GM12878 (cell line): Measurements from ENCODE around the gene TPGS1. TPM values are rescaled to one million over a fixed set of nuclear protein-coding genes. Genes with fewer than 3 reads are reported as not detected.

Experiments used
- ATAC-seq: fragments of 200-7000 bp; cut with Tn5 transposase; 3 replicates; pipeline ENCODE4 v1.9.1; 2020; ENCODE audit warnings: mild to moderate bottlenecking, moderate library complexity
- BruUV-seq: library from RNA; stranded (reverse); fragments of 400-500 nt; replicated peaks from 2 replicates; lab custom pipeline; 2021; lab: Mats Ljungman, UMichigan
- CTCF ChIA-PET: fragments of 300-600 bp; sonication (Branson Sonifier 250); formaldehyde crosslinking; extraction: SDS; loops from one replicate; lab custom pipeline; 2021; ENCODE audit warnings: inconsistent platforms; lab: Yijun Ruan, JAX
- POLR2A ChIA-PET: fragments of 350-600 bp; formaldehyde crosslinking; extraction: SDS; loops from one replicate; lab custom pipeline; 2021; ENCODE audit warnings: inconsistent platforms; lab: Charles Lee
- RAD21 ChIA-PET: fragments of 300-600 bp; sonication (Branson Sonifier 250); formaldehyde crosslinking; loops from one replicate; lab custom pipeline; 2023; ENCODE audit warnings: antibody characterized with exemption; ENCODE audit not compliant: unreplicated experiment; lab: Charles Lee
- SMC1A ChIA-PET: fragments of 300-600 bp; sonication (Branson Sonifier 250); formaldehyde crosslinking; loops from one replicate; lab custom pipeline; 2023; ENCODE audit not compliant: unreplicated experiment, uncharacterized antibody; lab: Charles Lee
- DNase-seq: peaks from one replicate; pipeline ENCODE4 v3.0.0-alpha.2; 2011; ENCODE audit warnings: low read depth, low spot score
- FAIRE-seq: peaks from 3 replicates; lab custom pipeline; 2011; peaks lifted over from hg19 to GRCh38; lab: Jason Lieb, UNC
- H2AFZ ChIP-seq: 2 replicates; pipeline ENCODE4 v1.6.0; 2011; ENCODE audit warnings: low read depth, low read length, control low read depth; ENCODE audit not compliant: control insufficient read depth
- H3K27ac ChIP-seq: 2 replicates; pipeline ENCODE4 v1.5.1; 2011; ENCODE audit warnings: control low read depth; ENCODE audit not compliant: control insufficient read depth, insufficient read depth
- H3K27me3 ChIP-seq, 2 experiments: replicated peaks in 1 of 2; 2 replicates each; pipeline versions ENCODE4 v1.6.0 to v1.6.1; 2011; ENCODE audit warnings: low read length in 1 of 2; ENCODE audit not compliant: control insufficient read depth in 2 of 2, insufficient read depth in 2 of 2
- H3K36me3 ChIP-seq, 2 experiments: 2 replicates each; pipeline ENCODE4 v1.5.1; 2011; ENCODE audit warnings: low read length in 1 of 2; ENCODE audit not compliant: control insufficient read depth in 2 of 2, insufficient read depth in 2 of 2
- H3K4me1 ChIP-seq: 2 replicates; pipeline ENCODE4 v1.6.1; 2011; ENCODE audit warnings: mild to moderate bottlenecking, low read length, moderate library complexity, mixed read lengths; ENCODE audit not compliant: control insufficient read depth, insufficient read depth
- H3K4me2 ChIP-seq: 2 replicates; pipeline ENCODE4 v1.6.0; 2011; ENCODE audit warnings: control low read depth; ENCODE audit not compliant: control insufficient read depth, insufficient read depth
- H3K4me3 ChIP-seq: fragments of 200-600 bp; sonication (generic); 2 replicates; pipeline ENCODE4 v1.5.1; 2016
- H3K79me2 ChIP-seq: 2 replicates; pipeline ENCODE4 v1.6.0; 2011; ENCODE audit warnings: low read length; ENCODE audit not compliant: control insufficient read depth, insufficient read depth
- H3K9ac ChIP-seq: 2 replicates; pipeline ENCODE4 v1.8.0; 2011; ENCODE audit warnings: low read length, control low read depth, mixed read lengths; ENCODE audit not compliant: control insufficient read depth, insufficient read depth
- H3K9me3 ChIP-seq: replicated peaks from 3 replicates; pipeline ENCODE4 v1.5.1; 2011; ENCODE audit warnings: mild to moderate bottlenecking, low read length; ENCODE audit not compliant: control insufficient read depth, insufficient read depth
- H4K20me1 ChIP-seq: 2 replicates; pipeline ENCODE4 v1.6.0; 2011; ENCODE audit not compliant: control insufficient read depth, insufficient read depth
- ATF7 ChIP-seq: fragments of 450-650 bp; IDR thresholded peaks from 2 replicates; pipeline ENCODE4 v1.6.1; 2016; ENCODE audit warnings: low read depth, mild to moderate bottlenecking
- BHLHE40 ChIP-seq, 2 experiments: fragments of 450-650 bp in 1 of 2; IDR thresholded peaks; 2 replicates each; pipeline ENCODE4 v1.6.1; 2011 to 2017; ENCODE audit warnings: low read depth in 2 of 2, borderline replicate concordance in 1 of 2, improper control_type of control experiment in 1 of 2, low read length in 1 of 2, mild to moderate bottlenecking in 1 of 2
- CHD4 ChIP-seq: fragments of 200-600 bp; sonication (generic); IDR thresholded peaks from 2 replicates; pipeline ENCODE4 v1.6.1; 2016; ENCODE audit warnings: mild to moderate bottlenecking
- CREM ChIP-seq: IDR thresholded peaks from 2 replicates; pipeline ENCODE4 v1.6.1; 2014; ENCODE audit warnings: antibody characterized with exemption, low read depth
- CTCF ChIP-seq, 3 experiments: IDR thresholded peaks in 2 of 3; conservative IDR thresholded peaks in 1 of 3; 2 replicates each; pipeline ENCODE4 v1.5.1; 2011; ENCODE audit warnings: low read depth in 3 of 3, low read length in 3 of 3, mild to moderate bottlenecking in 3 of 3, control low read depth in 2 of 3, moderate library complexity in 2 of 3, inconsistent platforms in 1 of 3, mixed read lengths in 1 of 3; ENCODE audit not compliant: control insufficient read depth in 2 of 3, insufficient read depth in 1 of 3; ENCODE audit errors: extremely low read depth in 1 of 3
- EZH2 ChIP-seq: IDR thresholded peaks from 2 replicates; pipeline ENCODE4 v1.6.1; 2012; ENCODE audit warnings: low read depth, mild to moderate bottlenecking, control low read depth, inconsistent platforms, low read length, borderline replicate concordance; ENCODE audit not compliant: control insufficient read depth
- FOS ChIP-seq: IDR thresholded peaks from 3 replicates; pipeline ENCODE4 v1.6.1; 2011; ENCODE audit warnings: borderline replicate concordance; ENCODE audit not compliant: insufficient read length; ENCODE audit errors: extremely low read depth
- IRF3 ChIP-seq: fragments of 450-650 bp; IDR thresholded peaks from 2 replicates; pipeline ENCODE4 v1.6.1; 2014; ENCODE audit warnings: mild to moderate bottlenecking
- MEF2B ChIP-seq: fragments of 450-650 bp; IDR thresholded peaks from 2 replicates; pipeline ENCODE4 v1.6.1; 2018; ENCODE audit warnings: mild to moderate bottlenecking, moderate library complexity; ENCODE audit not compliant: partially characterized antibody, poor library complexity, severe bottlenecking
- MXI1 ChIP-seq: fragments of 150-350 bp; IDR thresholded peaks from 2 replicates; pipeline ENCODE4 v1.6.1; 2011; ENCODE audit warnings: low read depth, mild to moderate bottlenecking, inconsistent platforms, low read length, improper control_type of control experiment
- PAX5 ChIP-seq: IDR thresholded peaks from 2 replicates; pipeline ENCODE4 v1.6.1; 2011; ENCODE audit warnings: low read depth, low read length, borderline replicate concordance
- PBX3 ChIP-seq: IDR thresholded peaks from 2 replicates; pipeline ENCODE4 v1.6.1; 2011; ENCODE audit warnings: mild to moderate bottlenecking, low read depth, low read length, moderate library complexity; ENCODE audit not compliant: insufficient replicate concordance
- POU2F2 ChIP-seq: IDR thresholded peaks from 3 replicates; pipeline ENCODE4 v1.6.1; 2011; ENCODE audit warnings: low read depth, mild to moderate bottlenecking, low read length, borderline replicate concordance
- SMC3 ChIP-seq: IDR thresholded peaks from 2 replicates; pipeline ENCODE4 v1.6.1; 2011; ENCODE audit warnings: low read length, improper control_type of control experiment, borderline replicate concordance
- ZNF217 ChIP-seq: fragments of 450-650 bp; IDR thresholded peaks from 2 replicates; pipeline ENCODE4 v1.6.1; 2017; ENCODE audit warnings: antibody characterized with exemption, mild to moderate bottlenecking
- ZNF24 ChIP-seq: fragments of 450-650 bp; IDR thresholded peaks from 2 replicates; pipeline ENCODE4 v1.6.1; 2017; ENCODE audit warnings: antibody characterized with exemption, mild to moderate bottlenecking
- ZNF687 ChIP-seq: fragments of 450-650 bp; IDR thresholded peaks from 2 replicates; pipeline ENCODE4 v1.6.1; 2017; ENCODE audit warnings: mild to moderate bottlenecking, moderate library complexity
- WGBS: methylation state at CpG from one replicate; pipeline ENCODE4 v1.1.6; 2016; ENCODE audit warnings: low lambda C conversion rate; ENCODE audit not compliant: insufficient replicate concordance, insufficient coverage; ENCODE audit errors: missing lambda C conversion rate; 5-methylcytosine and 5-hydroxymethylcytosine counted together
- in situ Hi-C: fragments of 300-500 bp; cut with MboI; formaldehyde crosslinking; loops from 9 replicates; pipeline ENCODE4 v1.14.3; 2018; ENCODE audit warnings: mixed read lengths
- intact Hi-C: fragments of 100-400 bp; cut with micrococcal nuclease; formaldehyde crosslinking; loops from one replicate; pipeline ENCODE4 v1.14.2; 2022; ENCODE audit not compliant: unreplicated experiment
- polyA plus RNA-seq, 11 experiments: library from polyadenylated mRNA; depleted of rRNA in 4 of 11; unstranded in 6 of 11; stranded (reverse) in 5 of 11; fragments of >200 nt; fragmentation: Nextera tagmentation in 4 of 11; fragmentation: Illumina TruSeq in 1 of 11; extraction: Ambion mirVana in 4 of 11; extraction: Trizol in 1 of 11; gene quantifications; 1 replicate in 1 of 11; 2 replicates in 10 of 11; pipeline versions ENCODE4 v1.2.1 to v1.2.3, GENCODE V29; 2011 to 2016; ENCODE audit warnings: inconsistent platforms in 2 of 11, missing spikeins in 2 of 11, low read depth in 1 of 11
- total RNA-seq, 4 experiments: library from RNA; depleted of rRNA in 3 of 4; stranded (reverse); fragments of >200 nt in 3 of 4; fragmentation: Illumina TruSeq in 1 of 4; extraction: Trizol in 1 of 4; gene quantifications; 2 replicates each; pipeline versions ENCODE4 v1.2.1 to v1.2.3, GENCODE V29; 2013 to 2021

TPGS1 gene
- total and polyA plus RNA-seq, 10 of the 15 experiments (the other 5 are each of a cell fraction or from before 2014, with no cell fraction given) = 0.24 to 24.7 (median 7.7) TPM; not detected in 2

GRCh38 chr19:501646-502045 lies 5.7 kb upstream of the TPGS1 start:
- in situ Hi-C loops = no loop called here
- intact Hi-C loops = no loop called here
- H3K4me1 ChIP-seq = no peaks in the 10 kb centered on the region
- no peaks in the 10 kb centered on the region; the same call in 2 of the 3 replicates for H3K9me3 ChIP-seq
- CTCF ChIA-PET = interaction anchor here (1.0 kb wide), 1 partner anchor 9 kb away, joined by 4 read pairs; no protein-coding TSS in a partner anchor
- RAD21 ChIA-PET = no interaction called here
- H3K9ac ChIP-seq = no peak overlapping the region
- no peak overlapping the region for H3K27ac ChIP-seq
- H3K4me3 ChIP-seq = no peak overlapping the region
- FAIRE-seq (no peak), DNase-seq (no peak), ATAC-seq (no peak)
- SMC1A ChIA-PET = no interaction called here
- BruUV-seq = no TSS peak
- no peaks in the 10 kb centered on the region; a peak in 1 of 4 replicates for H3K27me3 ChIP-seq
- H3K79me2 ChIP-seq = no peaks in the 10 kb centered on the region
- H2AFZ ChIP-seq = no peak overlapping the region
- POLR2A ChIA-PET = no interaction called here
- no peaks in the 10 kb centered on the region for H4K20me1 ChIP-seq
- H3K36me3 ChIP-seq = no peaks in the 10 kb centered on the region
- WGBS = 81% methylated on average over 8 of the region's 17 CpGs
- H3K4me2 ChIP-seq = no peak overlapping the region
- TF ChIP-seq FOS (no peak), ZNF24 (no peak), BHLHE40 (IDR thresholded peaks at IDR 0.05; ENCODE audit: borderline replicate concordance in 1 of 2, low read depth in 2 of 2, low read length in 1 of 2) (no peak), ZNF217 (no peak), ATF7 (no peak), CTCF (IDR thresholded peaks at IDR 0.05 in 2 of 3, conservative IDR thresholded peaks at IDR 0.05 in 1 of 3; ENCODE audit: control insufficient read depth in 2 of 3, extremely low read depth in 1 of 3, insufficient read depth in 1 of 3, low read depth in 3 of 3, low read length in 3 of 3) (no peak), PAX5 (no peak), ZNF687 (no peak), EZH2 (no peak), MXI1 (no peak), SMC3 (no peak), IRF3 (no peak), PBX3 (no peak), POU2F2 (no peak), CHD4 (no peak), MEF2B (no peak), CREM (no peak)
